ENCODE results near the gene RABL6.
A peak's percentile ranks its signal among the peaks of the same experiment; 100 is the strongest.

Gene RABL6

GRCh38 chr9:136849038-136849959, 41.6 kb downstream of the RABL6 start, which contains the start of gene PHPT1:
Gene PHPT1, plus strand, starts transcription at chr9:136849409. Its CDS starts 22 bp downstream, at chr9:136849431.
- peak; percentile 95 for DNase-seq

GRCh38 chr9:136849960-136850865, 42.5 kb downstream of the RABL6 start:
- no peak for DNase-seq

- no peak for DNase-seq
Observed at GRCh38 chr9:136850866-136851775, 43.4 kb downstream of the RABL6 start.

- no peak for DNase-seq
Observed at GRCh38 chr9:136851941-136852663, 44.4 kb downstream of the RABL6 start, which contains the start of gene MAMDC4. Gene MAMDC4, plus strand, starts transcription at chr9:136852346. Its CDS starts 71 bp downstream, at chr9:136852417.

DNA sequence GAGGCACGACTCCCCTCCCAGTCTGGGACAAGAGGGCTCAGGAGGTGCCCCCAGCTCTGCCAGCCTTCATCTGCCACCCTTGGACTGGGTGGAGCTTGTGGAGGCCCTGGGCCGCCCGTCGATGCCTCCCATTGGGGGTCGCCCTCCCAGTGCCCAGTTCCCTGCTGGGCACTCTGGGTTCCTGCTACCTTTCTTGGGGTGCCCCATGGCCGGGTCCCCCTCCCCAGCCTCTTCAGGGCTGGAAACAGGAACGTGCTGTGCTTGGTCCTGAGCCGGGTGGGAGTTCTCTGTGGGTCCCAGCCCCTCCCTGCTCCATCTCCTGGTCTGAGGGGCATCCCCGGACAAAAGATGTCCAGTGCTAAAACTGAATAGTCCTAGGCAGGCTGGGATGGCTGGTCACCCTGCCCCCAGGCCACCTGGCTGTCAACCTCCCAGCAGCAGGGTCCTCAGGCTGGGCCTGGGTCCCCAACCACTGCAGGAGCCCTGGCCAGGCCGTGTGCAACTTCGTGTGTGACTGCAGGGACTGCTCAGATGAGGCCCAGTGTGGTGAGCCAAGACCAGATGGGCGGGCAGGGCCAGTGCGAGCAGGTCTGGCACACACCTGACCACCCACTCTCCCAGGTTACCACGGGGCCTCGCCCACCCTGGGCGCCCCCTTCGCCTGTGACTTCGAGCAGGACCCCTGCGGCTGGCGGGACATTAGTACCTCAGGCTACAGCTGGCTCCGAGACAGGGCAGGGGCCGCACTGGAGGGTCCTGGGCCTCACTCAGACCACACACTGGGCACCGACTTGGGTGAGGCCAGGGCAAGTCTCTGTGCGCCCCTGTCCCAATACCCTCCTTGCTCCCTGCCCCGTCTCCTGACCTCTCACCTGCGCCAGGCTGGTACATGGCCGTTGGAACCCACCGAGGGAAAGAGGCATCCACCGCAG, 45.2 kb downstream of the RABL6 start:
- DNase-seq: no peak

DNA sequence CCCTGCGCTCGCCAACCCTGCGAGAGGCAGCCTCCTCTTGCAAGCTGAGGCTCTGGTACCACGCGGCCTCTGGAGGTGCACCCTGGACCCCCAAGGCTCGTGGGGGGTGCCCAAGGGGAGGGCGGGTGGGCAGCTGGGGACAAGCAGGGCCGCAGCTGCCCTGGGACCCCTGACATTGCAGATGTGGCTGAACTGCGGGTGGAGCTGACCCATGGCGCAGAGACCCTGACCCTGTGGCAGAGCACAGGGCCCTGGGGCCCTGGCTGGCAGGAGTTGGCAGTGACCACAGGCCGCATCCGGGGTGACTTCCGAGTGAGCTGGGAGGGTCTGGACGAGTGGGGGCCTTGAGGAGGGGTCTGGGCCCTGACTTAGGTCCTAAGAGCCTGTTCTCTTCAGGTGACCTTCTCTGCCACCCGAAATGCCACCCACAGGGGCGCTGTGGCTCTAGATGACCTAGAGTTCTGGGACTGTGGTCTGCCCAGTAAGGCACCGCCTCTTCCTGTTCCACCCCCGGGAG, 45.9 kb downstream of the RABL6 start:
- no peak for DNase-seq

- DNase-seq: no peak
Observed at GRCh38 chr9:136854113-136854841, 46.5 kb downstream of the RABL6 start.

DNA sequence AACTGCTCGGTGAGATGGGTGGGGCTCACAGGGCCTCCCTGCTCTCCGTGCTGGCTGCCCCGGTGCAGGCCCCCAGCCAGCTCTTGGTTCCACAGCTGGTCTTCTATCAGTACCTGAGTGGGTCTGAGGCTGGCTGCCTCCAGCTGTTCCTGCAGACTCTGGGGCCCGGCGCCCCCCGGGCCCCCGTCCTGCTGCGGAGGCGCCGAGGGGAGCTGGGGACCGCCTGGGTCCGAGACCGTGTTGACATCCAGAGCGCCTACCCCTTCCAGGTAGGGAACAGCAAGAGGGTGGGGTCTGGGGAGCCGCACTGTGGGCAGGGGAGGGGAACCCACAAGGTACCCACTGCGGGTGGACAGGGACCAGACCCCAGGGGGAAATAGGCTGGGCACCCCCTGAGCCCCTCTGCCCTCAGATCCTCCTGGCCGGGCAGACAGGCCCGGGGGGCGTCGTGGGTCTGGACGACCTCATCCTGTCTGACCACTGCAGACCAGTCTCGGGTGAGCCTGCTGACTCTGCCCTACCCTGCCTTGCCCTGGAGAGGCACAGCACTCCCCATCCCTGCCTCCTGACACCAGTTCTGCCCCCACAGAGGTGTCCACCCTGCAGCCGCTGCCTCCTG, 47.2 kb downstream of the RABL6 start:
- no peak for DNase-seq

GRCh38 chr9:136855461-136856078, 47.8 kb downstream of the RABL6 start:
- no peak for DNase-seq

- no peak for DNase-seq
Observed at GRCh38 chr9:136856079-136856476, 48.3 kb downstream of the RABL6 start.

DNA sequence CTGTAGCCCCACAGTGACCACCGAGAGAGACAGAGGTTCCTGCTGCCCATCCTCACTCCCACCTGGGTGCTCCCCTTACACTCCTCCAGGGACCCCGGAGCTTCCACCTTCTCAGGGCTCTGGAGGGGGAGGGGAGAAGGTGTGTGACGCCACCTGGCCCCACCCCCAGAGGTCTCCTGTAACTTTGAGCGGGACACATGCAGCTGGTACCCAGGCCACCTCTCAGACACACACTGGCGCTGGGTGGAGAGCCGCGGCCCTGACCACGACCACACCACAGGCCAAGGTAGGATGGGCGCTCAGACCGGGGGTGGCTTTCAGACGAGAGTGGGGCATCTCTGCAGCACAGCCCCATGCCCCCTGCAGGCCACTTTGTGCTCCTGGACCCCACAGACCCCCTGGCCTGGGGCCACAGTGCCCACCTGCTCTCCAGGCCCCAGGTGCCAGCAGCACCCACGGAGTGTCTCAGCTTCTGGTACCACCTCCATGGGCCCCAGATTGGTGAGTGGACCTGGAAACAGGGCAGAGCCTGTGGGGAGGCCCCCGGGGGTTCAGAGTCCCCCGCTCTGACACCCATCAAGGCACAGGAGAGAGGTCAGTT, 48.9 kb downstream of the RABL6 start:
- no peak for DNase-seq

DNA sequence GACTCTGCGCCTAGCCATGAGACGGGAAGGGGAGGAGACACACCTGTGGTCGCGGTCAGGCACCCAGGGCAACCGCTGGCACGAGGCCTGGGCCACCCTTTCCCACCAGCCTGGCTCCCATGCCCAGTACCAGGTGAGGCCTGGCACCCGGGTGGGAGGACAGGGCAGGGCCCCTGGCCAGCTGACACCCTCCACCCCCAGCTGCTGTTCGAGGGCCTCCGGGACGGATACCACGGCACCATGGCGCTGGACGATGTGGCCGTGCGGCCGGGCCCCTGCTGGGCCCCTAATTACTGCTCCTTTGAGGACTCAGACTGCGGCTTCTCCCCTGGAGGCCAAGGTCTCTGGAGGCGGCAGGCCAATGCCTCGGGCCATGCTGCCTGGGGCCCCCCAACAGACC, 49.4 kb downstream of the RABL6 start:
- no peak for DNase-seq

DNA sequence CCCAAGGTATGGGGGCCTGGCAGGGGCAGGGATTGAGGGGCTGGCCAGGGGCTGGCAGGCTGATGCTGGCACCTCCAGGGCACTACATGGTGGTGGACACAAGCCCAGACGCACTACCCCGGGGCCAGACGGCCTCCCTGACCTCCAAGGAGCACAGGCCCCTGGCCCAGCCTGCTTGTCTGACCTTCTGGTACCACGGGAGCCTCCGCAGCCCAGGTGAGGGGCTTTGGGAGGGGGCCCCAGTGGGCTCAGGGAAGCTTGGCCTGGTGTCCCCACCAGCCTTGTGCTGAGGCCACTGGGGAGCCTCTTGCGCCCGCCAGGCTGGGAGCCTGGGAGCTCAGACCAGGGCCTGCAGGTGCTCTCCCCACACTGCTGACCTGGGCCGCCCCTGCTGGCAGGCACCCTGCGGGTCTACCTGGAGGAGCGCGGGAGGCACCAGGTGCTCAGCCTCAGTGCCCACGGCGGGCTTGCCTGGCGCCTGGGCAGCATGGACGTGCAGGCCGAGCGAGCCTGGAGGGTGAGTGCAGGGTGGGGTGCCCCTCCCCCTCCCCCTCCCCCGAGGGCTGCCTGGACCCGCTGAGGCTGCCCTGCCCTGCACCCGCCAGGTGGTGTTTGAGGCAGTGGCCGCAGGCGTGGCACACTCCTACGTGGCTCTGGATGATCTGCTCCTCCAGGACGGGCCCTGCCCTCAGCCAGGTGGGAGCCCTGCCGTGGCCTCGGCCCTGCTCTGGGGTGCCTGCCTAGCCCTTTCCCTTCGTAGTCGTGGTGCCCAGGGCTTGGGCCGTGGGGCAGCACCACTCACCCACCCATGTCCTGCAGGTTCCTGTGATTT, 50.0 kb downstream of the RABL6 start:
- no peak for DNase-seq

- no peak for DNase-seq
Observed at GRCh38 chr9:136858452-136858843, 50.7 kb downstream of the RABL6 start.

DNA sequence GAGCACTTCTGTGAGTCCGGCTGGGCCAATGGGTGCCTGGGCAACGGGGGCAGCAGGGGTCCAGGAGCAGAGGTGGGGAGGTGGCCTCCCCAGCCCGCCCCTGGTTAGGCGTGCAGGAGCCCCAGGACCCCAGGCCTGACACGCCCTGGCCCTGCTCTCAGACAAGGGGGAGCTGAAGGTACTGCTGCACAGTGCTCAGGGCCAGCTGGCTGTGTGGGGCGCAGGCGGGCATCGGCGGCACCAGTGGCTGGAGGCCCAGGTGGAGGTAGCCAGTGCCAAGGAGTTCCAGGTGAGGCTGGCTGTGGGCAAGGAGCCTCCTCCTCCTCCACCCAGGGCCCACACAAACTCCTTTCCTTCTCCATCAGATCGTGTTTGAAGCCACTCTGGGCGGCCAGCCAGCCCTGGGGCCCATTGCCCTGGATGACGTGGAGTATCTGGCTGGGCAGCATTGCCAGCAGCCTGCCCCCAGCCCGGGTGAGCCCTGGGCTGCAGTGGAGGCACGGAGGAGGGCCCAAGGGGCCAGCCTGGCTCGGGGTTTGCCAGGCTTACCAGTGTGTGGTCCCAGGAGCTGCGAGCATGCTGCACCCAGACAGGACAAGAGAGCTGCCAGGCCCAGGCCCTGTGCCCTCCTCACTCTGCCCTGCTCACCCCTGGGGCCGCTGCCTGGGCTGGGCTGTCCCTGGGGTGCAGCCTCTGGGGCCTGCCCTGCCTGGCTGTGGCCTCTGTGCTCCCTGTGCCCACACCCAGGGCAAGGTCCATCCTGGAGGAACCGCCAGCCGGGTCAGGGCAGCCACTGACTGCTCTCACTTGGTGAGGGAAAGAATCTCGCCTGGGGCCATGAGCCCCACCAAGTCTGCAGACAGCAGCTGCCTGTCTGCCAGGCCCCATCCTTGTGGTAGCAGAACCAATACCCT, 51.4 kb downstream of the RABL6 start:
- no peak for DNase-seq

- no peak for DNase-seq
Observed at GRCh38 chr9:136860529-136860928, 52.8 kb downstream of the RABL6 start.

Data from kidney glomerular epithelial cell (primary cell).